ENCODE results near the gene IQCM.

IQCM gene

GRCh38 chr4:149815743-149816142 is at the start of gene IQCM:
IQCM (minus strand) TSS chr4:149815843; CDS start chr4:149742691, 73,152 bp downstream.
- DNase-seq (ENCODE audit: low read depth) = no peak

- no peak for DNase-seq (ENCODE audit: low read depth)
Observed at GRCh38 chr4:149857446-149857845, 41.8 kb upstream of the IQCM start.

GRCh38 chr4:149845743-149846142 is 30.1 kb upstream of the IQCM start:
- no peak for DNase-seq (ENCODE audit: low read depth)

GRCh38 chr4:149841686-149842085 is 26.0 kb upstream of the IQCM start:
- DNase-seq (ENCODE audit: low read depth) = no peak

GRCh38 chr4:149838036-149838435 is 22.4 kb upstream of the IQCM start:
- no peak for DNase-seq (ENCODE audit: low read depth)

GRCh38 chr4:149836546-149836945 is 20.9 kb upstream of the IQCM start:
- DNase-seq (ENCODE audit: low read depth) = no peak

- DNase-seq (ENCODE audit: low read depth) = no peak
Observed at GRCh38 chr4:149835280-149835679, 19.6 kb upstream of the IQCM start.

- DNase-seq (ENCODE audit: low read depth) = no peak
Observed at GRCh38 chr4:149831656-149832208, 16.1 kb upstream of the IQCM start.

- DNase-seq (ENCODE audit: low read depth) = no peak
Observed at GRCh38 chr4:149830823-149831222, 15.2 kb upstream of the IQCM start.

GRCh38 chr4:149825336-149825735 is 9.7 kb upstream of the IQCM start:
- no peak for DNase-seq (ENCODE audit: low read depth)

- peak; percentile 78 for DNase-seq (ENCODE audit: low read depth)
Observed at GRCh38 chr4:149823769-149824221, 8.2 kb upstream of the IQCM start.

- DNase-seq (ENCODE audit: low read depth) = peak; percentile 42
Observed at GRCh38 chr4:149801416-149801815, 14.2 kb downstream of the IQCM start.

- DNase-seq (ENCODE audit: low read depth) = no peak
Observed at GRCh38 chr4:149799546-149799945, 16.1 kb downstream of the IQCM start.

- no peak for DNase-seq (ENCODE audit: low read depth)
Observed at GRCh38 chr4:149796381-149796780, 19.3 kb downstream of the IQCM start.

- DNase-seq (ENCODE audit: low read depth) = no peak
Observed at GRCh38 chr4:149795256-149795655, 20.4 kb downstream of the IQCM start.

GRCh38 chr4:149794352-149794751 is 21.3 kb downstream of the IQCM start:
- DNase-seq (ENCODE audit: low read depth) = no peak

GRCh38 chr4:149793459-149793858 is 22.2 kb downstream of the IQCM start:
- no peak for DNase-seq (ENCODE audit: low read depth)

GRCh38 chr4:149791851-149792250 is 23.8 kb downstream of the IQCM start:
- peak; percentile 43 for DNase-seq (ENCODE audit: low read depth)

- DNase-seq (ENCODE audit: low read depth) = no peak
Observed at GRCh38 chr4:149790172-149790907, 25.3 kb downstream of the IQCM start.

GRCh38 chr4:149788300-149788699 is 27.3 kb downstream of the IQCM start:
- no peak for DNase-seq (ENCODE audit: low read depth)

GRCh38 chr4:149785696-149786431 is 29.8 kb downstream of the IQCM start:
- peak; percentile 49 for DNase-seq (ENCODE audit: low read depth)

- no peak for DNase-seq (ENCODE audit: low read depth)
Observed at GRCh38 chr4:149784018-149784417, 31.6 kb downstream of the IQCM start.

GRCh38 chr4:149781150-149781549 is 34.5 kb downstream of the IQCM start:
- DNase-seq (ENCODE audit: low read depth) = peak; percentile 63

Data from fibroblast of the conjunctiva (primary cell).